Lower lobe of right lung (tissue), 2 donors: ENCODE results near the gene TMEM131L. TPM values are rescaled to one million over a fixed set of nuclear protein-coding genes. Genes with fewer than 3 reads are reported as not detected.

Experiments used
- ATAC-seq, 2 donors: fragments of 200-7000 bp; cut with Tn5 transposase; one replicate each; pipeline ENCODE4 v1.9.1; 2020 to 2022; ENCODE audit warnings: mild to moderate bottlenecking in 2 of 2, moderate library complexity in 2 of 2
- DNase-seq: peaks from one replicate; pipeline ENCODE4 v3.0.0-alpha.2; 2020
- H3K27ac ChIP-seq: fragments of 200-600 bp; one replicate; pipeline ENCODE4 v1.8.0; 2022
- H3K27me3 ChIP-seq: fragments of 200-600 bp; one replicate; pipeline ENCODE4 v1.8.0; 2022; ENCODE audit warnings: low read depth
- H3K36me3 ChIP-seq: fragments of 200-600 bp; one replicate; pipeline ENCODE4 v1.8.0; 2022; ENCODE audit warnings: mild to moderate bottlenecking
- H3K4me1 ChIP-seq: fragments of 200-600 bp; one replicate; pipeline ENCODE4 v1.8.0; 2022
- H3K4me3 ChIP-seq: fragments of 200-600 bp; one replicate; pipeline ENCODE4 v1.8.0; 2022; ENCODE audit warnings: mild to moderate bottlenecking
- H3K9me3 ChIP-seq: fragments of 200-600 bp; one replicate; pipeline ENCODE4 v1.8.0; 2022
- CTCF ChIP-seq: fragments of 200-600 bp; IDR thresholded peaks from one replicate; pipeline ENCODE4 v1.8.0; 2022; ENCODE audit warnings: antibody characterized with exemption, mild to moderate bottlenecking
- intact Hi-C: fragments of 100-400 bp; cut with DNase I; formaldehyde crosslinking; loops from one replicate; pipeline ENCODE4 v1.11.0; 2022
- total RNA-seq: library from RNA; stranded (reverse); fragmentation: NEBNext Ultra II Directional; extraction: Animal tissue kit (Norgen Biotek cat#: 25700); gene quantifications from one replicate; pipeline ENCODE4 v1.2.1, GENCODE V29; 2021
- donor health status: DM: no; HTN: yes; CAD: no; lungs with severe emphysema.

The TMEM131L gene
- total RNA-seq, 1 donor from 2014 or later = 21.7 TPM

GRCh38 chr4:153419673-153420278 is 46.4 kb upstream of the TMEM131L start:
- Histone ChIP-seq H3K4me1 (no peaks in the 10 kb centered on the region), H3K36me3 (no peaks in the 10 kb centered on the region), H3K27ac (no peak overlapping the region), H3K4me3 (no peak overlapping the region), H3K9me3 (no peaks in the 10 kb centered on the region), H3K27me3 (no peaks in the 10 kb centered on the region)
- no peak for TF ChIP-seq CTCF
- no peak for ATAC-seq
- intact Hi-C loops = no loop called here
- no peak for DNase-seq

GRCh38 chr4:153420361-153420760 is 45.8 kb upstream of the TMEM131L start:
- Histone ChIP-seq H3K27me3 (no peaks in the 10 kb centered on the region), H3K4me1 (no peaks in the 10 kb centered on the region), H3K9me3 (no peaks in the 10 kb centered on the region), H3K27ac (no peak overlapping the region), H3K4me3 (no peak overlapping the region), H3K36me3 (no peaks in the 10 kb centered on the region)
- ATAC-seq (no peak), DNase-seq (no peak)
- no peak for TF ChIP-seq CTCF
- intact Hi-C loops = no loop called here

- no peak overlapping the region for H3K27ac ChIP-seq
Observed at GRCh38 chr4:153421941-153422340, 44.2 kb upstream of the TMEM131L start.

GRCh38 chr4:153426207-153426885 is 39.8 kb upstream of the TMEM131L start:
- Histone ChIP-seq H3K27ac (no peak overlapping the region), H3K9me3 (no peaks in the 10 kb centered on the region), H3K36me3 (no peaks in the 10 kb centered on the region), H3K4me3 (no peak overlapping the region), H3K27me3 (no peaks in the 10 kb centered on the region), H3K4me1 (no peaks in the 10 kb centered on the region)
- no peak for TF ChIP-seq CTCF
- intact Hi-C loops = no loop called here
- DNase-seq = no peak
- no peak for ATAC-seq

More at GRCh38 chr4:153421941-153422340, 44.2 kb upstream of the TMEM131L start:
- DNase-seq (no peak), ATAC-seq (no peak)
- no peaks in the 10 kb centered on the region for H3K9me3 ChIP-seq
- no peaks in the 10 kb centered on the region for H3K36me3 ChIP-seq
- H3K4me3 ChIP-seq = no peak overlapping the region
- no peaks in the 10 kb centered on the region for H3K4me1 ChIP-seq
- TF ChIP-seq CTCF = no peak
- no peaks in the 10 kb centered on the region for H3K27me3 ChIP-seq
- intact Hi-C loops = no loop called here

- H3K9me3 ChIP-seq = no peaks in the 10 kb centered on the region
- H3K4me3 ChIP-seq = no peak overlapping the region
- H3K4me1 ChIP-seq = no peaks in the 10 kb centered on the region
- no peak for ATAC-seq
- no peak overlapping the region for H3K27ac ChIP-seq
- no peaks in the 10 kb centered on the region for H3K36me3 ChIP-seq
- DNase-seq = no peak
- TF ChIP-seq CTCF = no peak
- intact Hi-C loops = no loop called here
- no peaks in the 10 kb centered on the region for H3K27me3 ChIP-seq
Observed at GRCh38 chr4:153427363-153428071, 38.6 kb upstream of the TMEM131L start.
